GM12801 (cell line): ENCODE data around the gene MICAL3.

Source experiments
- CTCF ChIP-seq: IDR thresholded peaks from one replicate; pipeline ENCODE4 v1.5.1; 2011; ENCODE audit warnings: control low read depth; ENCODE audit not compliant: insufficient read length; ENCODE audit errors: extremely low read depth

MICAL3 gene

DNA sequence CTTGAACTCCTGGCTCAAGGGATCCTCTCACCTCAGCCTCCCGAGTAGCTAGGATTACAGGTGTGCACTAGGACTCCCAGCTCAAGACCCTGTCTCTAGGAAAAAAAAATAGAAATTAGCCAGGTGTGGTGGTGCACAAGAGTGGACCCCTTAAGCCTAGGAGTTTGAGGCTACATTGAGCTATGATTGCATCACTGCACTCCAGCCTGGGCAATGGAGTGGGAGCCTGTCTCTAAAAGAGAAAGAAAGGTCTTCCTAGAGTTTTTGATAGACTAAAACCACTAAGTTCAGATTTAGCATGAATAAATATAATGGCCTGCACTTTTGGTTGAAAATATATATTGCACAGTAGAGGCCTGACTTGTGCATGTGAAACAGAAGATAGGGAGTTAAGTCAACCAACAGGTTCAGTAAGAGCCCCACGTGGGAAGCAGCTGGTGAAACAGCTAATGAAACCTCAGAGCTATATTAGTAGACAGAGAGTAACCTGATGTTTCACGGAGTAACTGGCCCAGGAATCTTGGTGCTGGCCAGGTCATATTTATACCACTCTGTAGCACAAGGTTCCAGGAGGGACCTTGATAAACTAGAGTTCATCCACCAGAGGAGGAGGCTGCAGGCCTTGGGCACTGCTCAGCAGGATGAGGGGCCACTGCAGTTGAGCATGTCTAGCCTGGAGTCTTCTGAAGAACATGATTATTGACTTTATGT is 4.6 kb upstream of the MICAL3 start:
- no peak for TF ChIP-seq CTCF

DNA sequence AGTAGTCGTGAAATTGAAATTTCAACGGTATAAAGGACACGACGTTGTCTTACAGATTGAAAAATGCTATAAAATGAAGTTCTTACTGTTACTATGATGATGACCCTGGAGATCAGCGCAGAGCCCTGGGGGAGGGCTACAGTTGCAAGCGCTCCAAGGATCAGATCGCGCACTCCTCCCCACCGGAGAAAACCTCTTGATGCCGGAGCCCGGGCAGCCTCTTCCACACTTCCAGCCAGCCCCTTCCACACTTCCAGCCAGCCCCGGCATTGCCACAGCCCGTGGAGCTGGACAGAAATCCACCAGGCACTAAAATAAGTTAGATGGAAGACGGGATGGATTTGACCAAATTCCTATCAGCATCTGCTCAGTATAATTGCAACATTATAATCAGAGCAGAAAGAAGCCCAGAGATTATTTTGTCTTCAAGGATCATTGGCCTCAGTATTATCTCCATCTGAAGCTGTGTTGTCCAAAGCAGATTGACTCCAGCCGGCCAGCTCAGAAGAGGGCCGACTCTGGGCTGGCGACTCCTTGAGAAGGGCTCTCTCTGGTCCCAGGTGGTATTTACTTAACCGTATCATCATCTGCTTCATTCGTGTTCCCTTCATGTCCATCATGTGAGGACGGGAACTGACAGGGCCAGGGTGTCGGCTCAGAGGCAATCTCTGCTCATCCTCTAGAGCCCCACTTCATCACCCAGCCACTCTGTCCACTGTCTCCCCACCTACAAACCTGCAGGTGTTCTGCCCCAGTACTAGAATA is 777 bp upstream of the MICAL3 start:
- TF ChIP-seq CTCF, result no peak

DNA sequence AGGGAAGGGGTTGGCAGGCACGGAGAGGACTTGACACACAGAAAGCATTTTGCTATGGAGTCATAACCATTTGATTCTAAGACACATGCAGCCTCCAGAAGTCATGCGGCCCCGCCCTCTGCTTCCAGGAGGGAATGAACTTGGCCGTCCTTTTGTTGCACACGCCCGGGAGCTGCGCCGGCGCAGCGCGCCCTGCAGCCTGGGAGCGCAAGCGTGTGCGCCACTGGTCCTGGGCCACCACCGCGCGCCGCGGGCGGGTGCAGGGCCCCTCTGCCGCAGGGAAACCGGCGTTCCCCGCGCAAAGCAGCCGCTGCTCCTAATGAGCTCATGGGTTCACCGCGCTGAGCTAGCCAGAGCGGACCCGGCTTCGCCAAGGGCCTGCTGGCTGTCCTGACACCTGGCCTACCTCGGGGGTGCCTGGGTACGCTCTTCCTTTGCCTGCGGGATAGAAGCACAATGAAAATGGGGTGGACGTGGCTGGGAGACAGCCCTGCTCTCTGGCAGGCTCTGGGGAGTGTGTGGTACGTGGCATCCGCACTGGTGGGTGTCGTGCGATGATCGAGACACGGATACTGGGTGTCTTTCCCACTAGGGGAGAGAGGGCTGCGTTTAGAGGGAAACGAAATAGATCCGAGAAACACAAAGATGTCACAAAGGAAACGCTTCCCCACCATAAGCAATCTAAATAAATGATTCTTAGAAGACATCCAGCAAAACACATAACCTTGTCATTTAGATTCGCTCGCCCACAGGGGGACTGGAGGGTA is 669 bp downstream of the MICAL3 start:
- no peak for TF ChIP-seq CTCF

GRCh38 chr22:18022876-18023275 is 1.5 kb downstream of the MICAL3 start:
- no peak for TF ChIP-seq CTCF

GRCh38 chr22:18021431-18021830 is 2.9 kb downstream of the MICAL3 start:
- TF ChIP-seq CTCF, result no peak

- TF ChIP-seq CTCF, result no peak
These were observed 10.4 kb downstream of the MICAL3 start for GRCh38 chr22:18013947-18014346.

DNA sequence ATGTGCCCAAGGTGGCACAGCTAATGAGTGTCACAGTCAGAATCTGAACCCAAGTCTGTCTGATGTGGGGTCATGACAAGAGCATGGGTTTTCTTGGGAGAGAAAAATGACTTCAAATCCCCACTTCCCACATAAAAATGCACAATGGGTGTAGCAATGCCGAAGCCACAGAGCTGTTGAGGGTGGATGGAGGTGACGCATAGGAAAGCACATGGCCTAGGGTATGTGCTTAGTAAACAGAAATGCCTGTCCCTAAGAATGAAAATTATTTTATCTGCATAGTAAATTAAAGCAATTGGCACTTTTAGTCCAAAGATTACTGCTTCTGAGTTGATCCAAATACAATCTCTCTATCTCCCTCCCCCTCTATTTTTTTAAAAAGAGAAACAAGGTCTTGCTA is 10.9 kb downstream of the MICAL3 start:
- no peak for TF ChIP-seq CTCF
